GM18861 (cell line): ENCODE measurements around the gene MAGEA11.
"Not testable (repeated sequence)": the region's sequence is repeated elsewhere in the genome, so short reads cannot be mapped to it uniquely, and the experiment has no call there.

Experiments used
- ATAC-seq: cut with Tn5 transposase; IDR thresholded peaks from one replicate; pipeline ENCODE4 v1.9.1; 2021; ENCODE audit not compliant: unreplicated experiment

MAGEA11 gene

GRCh38 chrX:149716632-149717031 lies 4.8 kb downstream of the MAGEA11 start:
- no peak for ATAC-seq

- no peak for ATAC-seq
Measured at GRCh38 chrX:149717803-149718202, 5.9 kb downstream of the MAGEA11 start.

- ATAC-seq, result no peak
Measured at GRCh38 chrX:149718757-149719156, 6.9 kb downstream of the MAGEA11 start.

GRCh38 chrX:149720021-149720689 lies 8.3 kb downstream of the MAGEA11 start:
- no peak for ATAC-seq

GRCh38 chrX:149721241-149721640 lies 9.4 kb downstream of the MAGEA11 start:
- ATAC-seq, result not testable (repeated sequence)

- ATAC-seq, result no peak
Measured at GRCh38 chrX:149721778-149722177, 9.9 kb downstream of the MAGEA11 start.

GRCh38 chrX:149723583-149724118 lies 11.8 kb downstream of the MAGEA11 start:
- not testable (repeated sequence) for ATAC-seq

- not testable (repeated sequence) for ATAC-seq
Measured at GRCh38 chrX:149727308-149727707, 15.4 kb downstream of the MAGEA11 start.

- ATAC-seq, result not testable (repeated sequence)
Measured at GRCh38 chrX:149742269-149742668, 30.4 kb downstream of the MAGEA11 start.

GRCh38 chrX:149746390-149747007 lies 34.6 kb downstream of the MAGEA11 start:
- ATAC-seq, result peak; percentile 66

- no peak for ATAC-seq
Measured at GRCh38 chrX:149757206-149758067, 45.6 kb downstream of the MAGEA11 start.

- ATAC-seq, result no peak
Measured at GRCh38 chrX:149758068-149758714, 46.3 kb downstream of the MAGEA11 start.

- not testable (repeated sequence) for ATAC-seq
Measured at GRCh38 chrX:149758715-149759078, 46.8 kb downstream of the MAGEA11 start.

GRCh38 chrX:149759824-149760223 lies 48.0 kb downstream of the MAGEA11 start:
- ATAC-seq, result no peak

GRCh38 chrX:149760965-149761364 lies 49.1 kb downstream of the MAGEA11 start:
- ATAC-seq, result no peak

GRCh38 chrX:149761858-149762674 lies 50.2 kb downstream of the MAGEA11 start:
- not testable (repeated sequence) for ATAC-seq

- ATAC-seq, result no peak
Measured at GRCh38 chrX:149762696-149763614, 51.1 kb downstream of the MAGEA11 start.
